Measurements from ENCODE around the gene NDUFB5. TPM values are rescaled to one million over a fixed set of nuclear protein-coding genes. Genes with fewer than 3 reads are reported as not detected.

Gene NDUFB5
- total and polyA plus RNA-seq, 10 of the 15 experiments (the other 5 are each of a cell fraction or from before 2014, with no cell fraction given), result 82.0 to 320 (median 126) TPM

GRCh38 chr3:179653096-179653797 is 48.7 kb downstream of the NDUFB5 start (continued):
- no peak for TF ChIP-seq TCF12 (IDR thresholded peaks at IDR 0.05; ENCODE audit: low read depth, low read length)
- 0 out of 2 replicates have a peak, but pooled peaks have one; percentile 27 for TF ChIP-seq TAF1 (IDR thresholded peaks at IDR 0.05; ENCODE audit: borderline replicate concordance, low read depth, low read length)
- TF ChIP-seq POU2F2 (IDR thresholded peaks at IDR 0.05; ENCODE audit: borderline replicate concordance, low read depth, low read length), result no peak
- no peak for TF ChIP-seq PAX8 (IDR thresholded peaks at IDR 0.05)
- TF ChIP-seq NBN (IDR thresholded peaks at IDR 0.05), result peak; percentile 33; the same call in 1 of the 2 replicates
- no peak for TF ChIP-seq ASH2L (IDR thresholded peaks at IDR 0.05; ENCODE audit: borderline replicate concordance, low read depth)
- TF ChIP-seq NR2C2 (IDR thresholded peaks at IDR 0.05; ENCODE audit: borderline replicate concordance, control insufficient read depth, insufficient read length, low read depth), result no peak
- TF ChIP-seq IRF3 (IDR thresholded peaks at IDR 0.05), result no peak
- TF ChIP-seq ZNF592 (IDR thresholded peaks at IDR 0.05), result no peak
- no peak; the same call in 1 of the 2 replicates for TF ChIP-seq HCFC1 (IDR thresholded peaks at IDR 0.05; ENCODE audit: low read length)
- no peak for TF ChIP-seq KLF5 (IDR thresholded peaks at IDR 0.05; ENCODE audit: partially characterized antibody)
- no peak for TF ChIP-seq RCOR1 (conservative IDR thresholded peaks at IDR 0.05; ENCODE audit: low read depth, low read length)
- TF ChIP-seq NR2F1 (conservative IDR thresholded peaks at IDR 0.05), result peak; percentile 40; the same call in 1 of the 2 replicates
- TF ChIP-seq MYB (IDR thresholded peaks at IDR 0.05; ENCODE audit: borderline replicate concordance, low read depth, low read length), result no peak
- TF ChIP-seq RBBP5 (conservative IDR thresholded peaks at IDR 0.05), result no peak
- TF ChIP-seq ZNF207 (IDR thresholded peaks at IDR 0.05; ENCODE audit: borderline replicate concordance), result no peak
- TF ChIP-seq CTCF (IDR thresholded peaks at IDR 0.05 in 2 of 3, conservative IDR thresholded peaks at IDR 0.05 in 1 of 3; ENCODE audit: control insufficient read depth in 2 of 3, extremely low read depth in 1 of 3, insufficient read depth in 1 of 3, low read depth in 3 of 3, low read length in 3 of 3), result peak in 2 of 3 experiments; percentile 8 to 36; a peak in 3 of 6 replicates
- TF ChIP-seq DPF2 (IDR thresholded peaks at IDR 0.05), result 0 out of 2 replicates have a peak, but pooled peaks have one; percentile 16
- TF ChIP-seq CBFB (IDR thresholded peaks at IDR 0.05; ENCODE audit: low read depth), result 0 out of 2 replicates have a peak, but pooled peaks have one; percentile 13
- peak; percentile 79 for TF ChIP-seq POLR2A (IDR thresholded peaks at IDR 0.05; ENCODE audit: low read depth, low read length)
- TF ChIP-seq EP300 (IDR thresholded peaks at IDR 0.05; ENCODE audit: borderline replicate concordance in 1 of 2, control insufficient read depth in 1 of 2, low read depth in 2 of 2, low read length in 2 of 2), result no peak
- TF ChIP-seq USF1 (IDR thresholded peaks at IDR 0.05; ENCODE audit: borderline replicate concordance, extremely low read length, insufficient read depth, low read depth, low read length), result peak; percentile 46
- no peak for TF ChIP-seq ZZZ3 (IDR thresholded peaks at IDR 0.05; ENCODE audit: control insufficient read depth, insufficient read length, low read depth)
